ENCODE data around the gene MAN1B1. TPM values are rescaled to one million over a fixed set of nuclear protein-coding genes. Genes with fewer than 3 reads are reported as not detected.
A peak's percentile ranks its signal among the peaks of the same experiment; 100 is the strongest.

MAN1B1 gene
- total and polyA plus RNA-seq, 2 donors (not counting 3 experiments of a cell fraction or from before 2014, with no cell fraction given): 75.3 to 83.3 TPM

GRCh38 chr9:137044037-137044436 lies 42.7 kb upstream of the MAN1B1 start:
- ChIA-PET CTCF (interaction anchor here (1.6 to 5.2 kb wide), 5 partner anchors 8 to 96 kb away, joined by 4 to 58 read pairs (median 8); no protein-coding TSS in a partner anchor), POLR2A (no interaction called here)
- FAIRE-seq (no peak), DNase-seq (ENCODE audit: low read depth, low spot score) (no peak)
- dilution Hi-C loops (cut with MboI; ENCODE audit: extremely low pct_ligation_motif_present, low sequenced_read_pairs) (no loop called here), intact Hi-C loops (cut with micrococcal nuclease) (loop anchor here (2.0 kb wide), 1 partner anchor 15 kb away; the partner anchor contains the start of gene ABCA2)
- Histone ChIP-seq H3K79me2 (ENCODE audit: control insufficient read depth, insufficient read depth, low read length) (peaks cover 33% of the 10 kb centered on the region), H3K9ac (replicated peaks; ENCODE audit: extremely low read depth, insufficient read depth, low read length) (no peak overlapping the region), H3K4me3 (replicated peaks in 1 of 3; ENCODE audit: insufficient read depth in 1 of 3, low read depth in 1 of 3, low read length in 3 of 3) (peak overlapping the region in 1 of 3 experiments; percentile 54), H3K27ac (ENCODE audit: insufficient read depth, low read depth, low read length) (no peak overlapping the region), H3K9me1 (replicated peaks; ENCODE audit: control insufficient read depth, extremely low read depth, insufficient read depth, low read length) (no peaks in the 10 kb centered on the region), H2AFZ (ENCODE audit: low read depth, low read length) (no peak overlapping the region), H4K20me1 (replicated peaks; ENCODE audit: control insufficient read depth, extremely low read depth, insufficient read depth, low read length) (no peaks in the 10 kb centered on the region), H3K4me2 (ENCODE audit: insufficient read depth, low read length) (peak overlapping the region; percentile 56), H3K27me3 (ENCODE audit: control insufficient read depth in 2 of 2, insufficient read depth in 2 of 2, low read length in 2 of 2) (no peaks in the 10 kb centered on the region), H3K4me1 (ENCODE audit: control insufficient read depth, extremely low read depth, insufficient read depth, low read length) (peaks cover 41% of the 10 kb centered on the region), H3K36me3 (ENCODE audit: control insufficient read depth in 2 of 2, extremely low read depth in 1 of 2, insufficient read depth in 2 of 2, low read length in 2 of 2) (peaks cover 0 to 13% of the 10 kb centered on the region in 2 experiments), H3K9me3 (replicated peaks; ENCODE audit: control insufficient read depth, insufficient read depth, low read length) (no peaks in the 10 kb centered on the region)
- TF ChIP-seq POLR2A (IDR thresholded peaks at IDR 0.05; ENCODE audit: low read depth, low read length) (no peak), EZH2 (IDR thresholded peaks at IDR 0.05; ENCODE audit: borderline replicate concordance, low read depth, low read length, severe bottlenecking) (no peak), FOS (IDR thresholded peaks at IDR 0.05; ENCODE audit: borderline replicate concordance, insufficient read depth, low read length) (no peak), MYC (IDR thresholded peaks at IDR 0.05; ENCODE audit: low read depth, low read length) (no peak), MAX (IDR thresholded peaks at IDR 0.05; ENCODE audit: insufficient read depth, insufficient read length) (no peak), JUN (IDR thresholded peaks at IDR 0.05; ENCODE audit: borderline replicate concordance, insufficient read depth, insufficient read length, low read depth) (no peak), POLR2AphosphoS5 (IDR thresholded peaks at IDR 0.05; ENCODE audit: insufficient read depth, low read depth, low read length) (no peak), GATA2 (IDR thresholded peaks at IDR 0.05; ENCODE audit: insufficient read depth, insufficient read length, low read depth, low read length) (no peak), CTCF (IDR thresholded peaks at IDR 0.05; ENCODE audit: extremely low read depth in 1 of 2, insufficient read depth in 1 of 2, low read depth in 1 of 2, low read length in 2 of 2) (no peak)
- no TSS peak for BruUV-seq (replicated peaks)

Measured in endothelial cell of umbilical vein (primary cell).